TTC549 (cell line): ENCODE data around the gene OXSR1.
"Not testable (repeated sequence)": the region's sequence is repeated elsewhere in the genome, so short reads cannot be mapped to it uniquely, and the experiment has no call there.

Source experiments
- FAIRE-seq: peaks from 2 replicates; lab custom pipeline; 2012; peaks lifted over from hg19 to GRCh38; lab: Jason Lieb, UNC

The OXSR1 gene

DNA sequence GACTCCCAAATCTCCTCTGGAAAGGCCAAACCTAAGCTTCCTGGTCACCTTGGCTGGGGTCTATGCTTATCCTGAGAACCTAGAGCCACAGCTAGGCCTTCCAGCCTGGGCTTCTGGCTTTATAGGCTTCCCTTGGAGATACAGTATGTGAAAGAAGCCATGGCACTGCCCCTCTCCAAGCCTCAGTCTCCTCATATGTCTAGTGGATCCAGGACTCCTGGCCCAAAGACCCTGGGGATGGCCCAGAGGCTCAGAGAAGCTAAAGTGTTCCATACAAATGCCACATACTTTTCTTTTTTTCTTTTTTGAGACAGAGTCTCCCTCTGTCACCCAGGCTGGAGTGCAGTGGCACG, 37.1 kb upstream of the OXSR1 start:
- FAIRE-seq, result no peak

DNA sequence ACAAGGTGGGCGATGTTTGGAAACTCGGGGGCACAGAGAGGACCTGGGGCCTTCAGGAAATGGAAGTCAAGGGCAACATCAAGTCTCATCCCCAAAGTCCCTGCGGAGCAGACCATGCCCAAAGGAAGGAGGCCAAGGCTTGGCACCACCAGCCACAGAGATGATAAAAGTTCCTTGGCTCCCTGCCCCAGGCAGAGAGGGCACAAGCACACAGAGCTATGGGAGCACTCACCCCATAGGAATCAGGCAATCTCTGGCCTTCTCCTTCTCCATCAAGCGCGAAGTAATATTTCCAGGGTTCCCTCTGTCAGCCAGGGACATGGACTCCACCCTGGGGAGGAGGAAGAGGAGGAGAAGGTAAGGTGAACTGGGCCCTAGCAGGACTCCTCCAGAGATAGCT, 36.3 kb upstream of the OXSR1 start:
- FAIRE-seq, result no peak

DNA sequence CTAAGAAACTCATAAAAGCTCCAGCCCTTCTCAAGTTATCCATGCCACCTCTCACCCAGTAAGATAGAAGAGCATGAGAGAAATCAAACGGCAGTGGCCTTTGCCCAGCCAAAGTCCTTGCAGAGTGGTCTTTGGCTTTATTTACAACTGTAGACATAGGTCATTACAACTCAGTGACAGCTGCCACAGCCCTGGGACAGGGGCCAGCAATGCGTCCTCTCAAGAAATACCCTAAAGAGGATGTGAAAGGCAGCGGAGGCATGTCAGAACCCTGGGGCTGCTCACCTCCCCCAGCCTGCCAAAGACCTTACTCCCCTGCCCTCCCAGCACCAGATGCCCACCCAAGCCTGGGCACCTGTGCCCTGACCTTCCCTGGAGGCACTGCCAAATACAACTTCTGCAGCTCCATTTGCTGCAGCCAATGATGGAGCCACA, 34.7 kb upstream of the OXSR1 start:
- FAIRE-seq, result no peak

DNA sequence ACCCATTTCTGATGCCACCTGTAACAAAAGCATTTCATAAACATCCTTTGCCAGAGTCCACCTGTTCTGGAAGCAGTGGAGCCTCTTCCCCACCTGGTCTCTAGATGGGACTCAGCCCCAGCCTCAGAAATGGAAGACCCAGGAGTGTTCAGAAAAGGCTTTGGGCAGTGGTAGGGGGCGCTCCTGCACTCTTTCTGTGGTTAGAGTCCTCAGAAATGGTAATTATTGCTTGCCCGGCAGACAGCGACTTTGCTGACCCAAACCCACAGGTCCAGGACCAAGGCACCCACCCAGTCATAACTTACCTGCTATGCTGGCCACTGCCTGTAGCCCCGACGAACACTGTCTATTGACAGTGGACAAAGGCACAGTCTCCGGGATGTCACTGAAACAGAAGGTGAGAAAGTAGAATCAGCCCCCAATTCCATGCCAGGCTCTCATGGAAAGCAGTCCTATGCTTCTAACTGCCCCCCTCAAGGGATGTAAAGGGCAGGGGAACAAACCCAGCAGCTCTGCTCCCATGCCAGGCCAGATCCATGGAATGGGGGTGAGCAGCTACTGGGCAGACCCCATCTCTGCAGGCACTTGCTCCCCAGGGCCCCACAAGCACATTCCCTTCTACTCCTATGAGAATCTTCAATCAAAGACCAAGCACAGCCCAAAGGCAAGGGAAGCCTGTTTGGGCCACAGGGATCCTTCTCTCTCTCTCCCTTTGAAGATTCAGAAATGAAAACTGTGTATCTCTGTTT, 33.5 kb upstream of the OXSR1 start:
- no peak for FAIRE-seq

DNA sequence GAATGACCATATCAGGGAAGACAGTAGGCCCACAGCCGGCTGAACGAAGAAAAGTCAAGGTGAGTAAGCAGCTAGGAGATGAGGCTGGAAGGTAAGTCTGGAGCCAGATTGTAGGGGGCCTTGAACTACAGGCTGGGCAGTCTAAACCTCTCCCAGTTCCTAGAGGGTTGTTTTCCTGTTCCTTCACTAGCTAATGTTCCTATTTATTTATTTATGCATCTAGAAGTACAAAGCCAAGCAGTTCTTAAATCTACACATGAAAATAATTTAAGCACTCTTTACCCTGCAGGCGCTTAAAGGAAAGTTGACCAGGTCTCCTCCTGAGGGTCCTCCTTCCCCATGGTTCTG, 32.2 kb upstream of the OXSR1 start:
- no peak for FAIRE-seq

DNA sequence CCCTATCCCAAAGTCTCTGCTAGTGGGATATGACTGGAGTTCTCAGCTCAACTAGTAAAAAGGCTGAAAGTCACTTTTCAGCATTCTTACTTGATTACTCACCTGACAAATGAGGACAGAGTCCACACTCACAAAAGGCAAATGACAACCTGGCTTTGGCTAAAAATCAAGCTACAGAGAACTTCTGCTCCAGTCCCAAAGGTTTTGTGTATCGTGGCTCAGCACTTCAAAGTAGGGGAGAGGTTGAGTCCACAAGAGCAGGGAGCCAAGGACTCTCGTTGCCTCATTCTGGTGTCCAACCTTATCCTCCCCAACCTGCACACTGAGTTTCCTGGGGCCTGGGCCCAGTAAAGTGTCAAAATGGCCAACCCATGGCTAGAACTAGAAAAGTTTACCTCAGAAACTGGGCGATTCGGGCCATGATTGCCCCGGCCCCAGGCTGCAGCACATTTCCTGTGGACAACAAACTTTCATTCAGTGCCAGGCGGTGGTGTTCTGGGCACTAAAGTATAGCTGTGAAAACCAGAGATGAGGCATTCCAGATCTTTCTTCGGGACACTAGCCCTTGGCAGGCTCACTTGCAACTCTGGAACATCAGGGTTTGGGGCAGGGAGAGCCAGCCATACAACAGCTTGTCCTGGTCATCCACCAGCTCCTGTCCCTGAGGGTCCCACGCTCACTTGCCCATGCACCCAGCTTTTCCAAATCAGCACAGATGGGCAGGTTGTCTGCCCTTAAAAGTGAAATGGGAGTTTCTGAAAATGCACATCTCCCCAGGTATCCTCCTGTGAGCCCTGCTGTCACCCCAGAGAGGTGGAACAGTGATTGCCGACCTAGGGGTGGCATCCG, 31.6 kb upstream of the OXSR1 start:
- FAIRE-seq, result no peak

DNA sequence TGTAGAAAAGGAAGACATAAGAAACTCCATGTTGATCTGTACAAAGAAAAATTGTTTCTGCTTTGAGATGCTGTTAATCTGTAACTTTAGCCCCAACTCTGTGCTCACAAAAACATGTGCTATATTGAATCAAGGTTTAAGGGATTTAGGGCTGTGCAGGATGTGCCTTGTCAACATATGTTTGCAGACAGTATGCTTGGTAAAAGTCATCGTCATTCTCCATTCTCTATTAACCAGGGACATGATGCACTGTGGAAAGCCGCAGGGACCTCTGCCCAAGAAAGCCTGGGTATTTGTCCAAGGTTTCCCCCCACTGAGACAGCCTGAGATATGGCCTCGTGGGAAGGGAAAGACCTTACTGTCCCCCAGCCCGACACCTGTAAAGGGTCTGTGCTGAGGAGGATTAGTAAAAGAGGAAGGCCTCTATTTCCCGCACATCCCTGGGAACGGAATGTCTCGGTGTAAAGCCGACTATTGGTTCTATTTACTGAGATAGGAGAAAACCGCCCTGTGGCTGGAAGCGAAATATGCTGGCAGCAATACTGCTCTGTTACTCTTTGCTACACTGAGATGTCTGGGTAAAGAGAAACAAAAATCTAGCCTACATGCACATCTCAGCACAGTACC, 30.7 kb upstream of the OXSR1 start:
- not testable (repeated sequence) for FAIRE-seq

DNA sequence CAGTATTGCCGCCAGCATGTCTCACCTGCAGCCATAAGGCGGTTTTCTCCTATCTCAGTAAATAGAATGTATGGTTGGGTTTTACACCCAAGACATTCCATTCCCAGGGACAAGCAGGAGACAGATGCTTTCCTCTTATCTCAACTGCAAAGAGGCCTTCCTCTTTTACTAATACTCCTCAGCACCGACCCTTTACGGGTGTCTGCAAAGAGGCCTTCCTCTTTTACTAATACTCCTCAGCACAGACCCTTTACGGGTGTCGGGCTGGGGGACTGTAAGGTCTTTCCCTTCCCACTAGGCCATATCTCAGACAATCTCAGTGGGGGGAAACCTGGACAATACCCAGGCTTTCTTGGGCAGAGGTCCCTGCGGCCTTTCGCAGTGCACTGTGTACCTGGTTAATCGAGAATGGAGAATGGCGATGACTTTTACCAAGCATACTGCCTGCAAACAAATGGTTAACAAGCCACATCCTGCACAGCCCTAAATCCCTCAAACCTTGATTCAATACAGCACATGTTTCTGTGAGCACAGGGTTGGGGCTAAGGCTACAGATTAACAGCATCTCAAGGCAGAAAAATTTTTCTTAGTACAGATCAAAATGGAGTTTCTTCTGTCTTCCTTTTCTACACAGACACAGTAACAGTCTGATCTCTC, 29.6 kb upstream of the OXSR1 start:
- FAIRE-seq, result not testable (repeated sequence)

DNA sequence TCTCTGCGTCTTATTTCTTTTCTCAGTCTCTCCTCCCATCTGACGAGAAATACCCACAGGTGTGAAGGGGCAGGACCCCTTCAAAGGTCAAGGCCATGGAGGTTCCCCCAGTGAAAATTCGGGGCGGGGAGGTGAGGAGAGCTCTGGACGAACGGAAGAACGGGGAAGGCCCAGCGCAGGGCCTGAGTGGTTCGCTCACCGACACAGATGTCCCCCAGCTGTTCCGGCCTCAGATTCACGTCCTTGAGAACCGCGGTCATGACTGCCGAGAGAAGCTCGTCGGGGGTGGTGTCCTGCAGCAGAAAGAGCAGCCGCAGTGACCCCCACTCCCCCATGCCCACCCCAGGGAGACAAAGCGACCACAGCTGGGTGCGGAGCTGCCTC, 29.0 kb upstream of the OXSR1 start:
- FAIRE-seq, result no peak

DNA sequence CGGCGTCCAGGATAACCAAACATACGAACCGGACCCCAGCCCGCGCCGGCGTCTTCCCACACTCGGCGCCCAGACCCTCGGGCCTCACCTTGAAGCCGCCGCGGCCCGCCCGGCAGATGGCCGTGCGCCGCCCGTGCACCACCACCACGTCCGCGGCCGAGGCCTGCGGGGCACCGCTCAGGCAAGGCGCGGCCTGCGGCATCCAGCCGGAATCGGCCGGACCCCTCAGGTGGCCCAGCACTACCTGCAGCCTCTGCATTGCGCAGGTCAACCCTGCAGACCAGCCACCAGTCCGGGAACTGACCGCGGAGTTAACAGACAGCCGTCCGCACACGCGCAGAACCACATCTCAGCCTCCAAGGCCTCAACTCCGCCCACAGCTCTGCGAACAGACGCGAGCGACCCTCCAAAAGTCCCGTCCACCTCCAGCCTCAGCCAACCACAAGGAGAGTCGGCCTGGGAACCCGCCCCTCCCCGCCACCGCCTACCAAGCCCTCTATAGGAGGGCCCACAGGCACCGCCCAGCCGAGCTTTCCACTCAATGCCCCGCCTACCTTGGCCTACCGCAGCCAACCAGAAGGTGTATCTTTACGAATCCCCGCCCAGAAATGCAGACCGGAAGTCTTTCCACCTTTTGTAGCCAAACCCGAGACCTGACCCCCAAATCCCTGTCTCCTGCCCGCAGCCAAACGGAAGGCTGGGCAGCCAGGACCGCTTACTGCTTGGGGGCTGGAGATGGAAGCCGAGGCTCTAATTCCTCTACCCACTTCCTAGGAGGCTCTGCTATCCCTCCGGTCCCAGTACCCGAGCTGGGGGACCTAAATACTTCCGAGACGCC, 28.3 kb upstream of the OXSR1 start, which contains the start of gene ACAA1:
TSS of gene ACAA1 (minus strand) at position 351 of the 838 bp plus-strand sequence. CDS start at position 259, 92 bp downstream.
- FAIRE-seq, result peak; percentile 94

DNA sequence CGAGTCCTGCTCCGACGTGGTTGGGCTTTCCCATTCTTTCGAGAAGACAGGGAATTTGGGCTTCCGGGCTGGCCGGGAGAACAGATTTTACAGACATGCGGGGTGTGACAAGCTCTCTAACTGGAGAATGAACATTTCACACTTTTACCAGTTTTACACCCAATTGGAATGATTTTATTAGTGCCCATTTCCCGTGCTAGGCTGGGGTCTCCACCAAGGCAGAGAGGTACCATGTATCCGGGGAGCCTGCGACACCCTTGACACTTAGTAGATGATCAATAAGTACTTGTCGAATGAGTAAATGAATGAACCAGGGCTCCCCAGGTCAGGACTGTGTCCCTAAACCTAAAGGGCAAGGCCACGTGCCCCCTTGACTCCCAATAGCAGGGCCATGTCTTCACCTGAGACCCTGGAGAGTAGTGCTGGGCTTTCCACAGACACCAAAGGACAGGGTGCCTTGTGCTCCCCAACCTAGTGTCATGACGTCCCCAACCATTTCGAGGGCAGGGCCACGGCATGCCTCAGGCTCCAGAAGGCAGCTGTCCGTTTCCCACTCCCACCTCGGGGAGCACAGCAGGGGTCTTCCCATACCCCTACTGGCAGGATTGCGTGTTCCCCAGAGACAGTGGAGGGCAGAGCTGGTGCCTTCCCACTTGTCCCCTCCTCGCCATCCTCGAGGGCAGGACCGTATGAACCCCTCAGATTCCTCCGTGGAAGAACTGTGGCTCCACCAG, 27.6 kb upstream of the OXSR1 start:
- no peak for FAIRE-seq

DNA sequence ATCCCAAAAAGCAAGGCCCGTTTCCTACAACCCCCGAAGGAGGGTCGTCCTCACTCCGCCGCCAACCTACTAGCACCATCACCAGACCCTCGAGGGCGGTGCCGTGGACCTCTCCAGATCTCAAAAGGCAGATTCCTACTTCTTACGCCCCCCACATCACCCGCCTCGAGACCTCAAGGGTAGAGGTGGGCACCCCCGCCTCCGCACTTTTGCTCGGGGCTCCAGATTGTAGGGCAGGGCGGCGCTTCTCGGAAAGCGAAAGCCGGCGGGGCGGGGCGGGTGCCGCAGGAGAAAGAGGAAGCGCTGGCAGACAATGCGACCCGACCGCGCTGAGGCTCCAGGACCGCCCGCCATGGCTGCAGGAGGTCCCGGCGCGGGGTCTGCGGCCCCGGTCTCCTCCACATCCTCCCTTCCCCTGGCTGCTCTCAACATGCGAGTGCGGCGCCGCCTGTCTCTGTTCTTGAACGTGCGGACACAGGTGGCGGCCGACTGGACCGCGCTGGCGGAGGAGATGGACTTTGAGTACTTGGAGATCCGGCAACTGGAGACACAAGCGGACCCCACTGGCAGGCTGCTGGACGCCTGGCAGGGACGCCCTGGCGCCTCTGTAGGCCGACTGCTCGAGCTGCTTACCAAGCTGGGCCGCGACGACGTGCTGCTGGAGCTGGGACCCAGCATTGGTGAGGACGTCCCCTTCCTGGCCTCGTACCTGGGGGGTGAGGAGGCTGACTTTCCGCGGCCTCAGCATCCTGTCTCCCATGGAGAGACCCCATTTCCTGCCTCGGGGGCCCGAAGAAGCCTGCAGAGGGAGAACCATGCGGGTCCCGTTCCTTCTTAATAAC, 26.8 kb upstream of the OXSR1 start, which contains the start of gene MYD88:
TSS of gene MYD88 (plus strand) at position 313 of the 842 bp plus-strand sequence. CDS start at position 353, 40 bp downstream.
- FAIRE-seq, result no peak

DNA sequence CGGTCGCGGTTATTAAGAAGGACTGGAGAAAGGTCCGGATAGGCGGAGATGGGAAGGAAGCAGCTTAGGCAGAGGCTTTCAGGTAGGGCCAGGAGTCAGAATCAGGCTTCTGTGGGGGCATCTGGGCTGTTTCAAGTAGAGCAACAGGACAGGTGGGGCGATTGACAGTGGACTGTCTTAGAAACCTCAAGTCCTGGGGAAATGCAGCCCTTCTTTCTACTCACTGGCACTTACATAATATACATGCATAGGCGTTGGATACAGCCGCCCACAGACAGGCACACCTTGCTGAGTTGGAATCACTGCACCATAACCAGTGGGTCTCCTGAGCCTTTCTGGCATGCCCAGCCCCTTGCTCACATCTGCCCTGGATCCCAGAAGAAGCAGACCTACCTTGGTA, 26.1 kb upstream of the OXSR1 start:
- no peak for FAIRE-seq

DNA sequence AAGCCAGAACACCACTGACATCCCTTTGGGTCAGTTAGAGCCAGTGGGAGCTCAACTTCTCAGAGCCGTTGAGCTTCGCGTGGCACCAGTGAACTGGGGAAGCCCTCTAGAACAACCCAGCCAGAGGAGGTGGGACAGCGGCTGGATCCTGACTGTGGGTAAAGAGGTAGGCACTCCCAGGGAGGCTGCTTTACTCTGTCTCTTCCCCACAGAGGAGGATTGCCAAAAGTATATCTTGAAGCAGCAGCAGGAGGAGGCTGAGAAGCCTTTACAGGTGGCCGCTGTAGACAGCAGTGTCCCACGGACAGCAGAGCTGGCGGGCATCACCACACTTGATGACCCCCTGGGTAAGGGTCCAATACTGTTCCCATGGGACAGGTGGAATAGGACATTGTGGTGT, 25.7 kb upstream of the OXSR1 start:
- no peak for FAIRE-seq

DNA sequence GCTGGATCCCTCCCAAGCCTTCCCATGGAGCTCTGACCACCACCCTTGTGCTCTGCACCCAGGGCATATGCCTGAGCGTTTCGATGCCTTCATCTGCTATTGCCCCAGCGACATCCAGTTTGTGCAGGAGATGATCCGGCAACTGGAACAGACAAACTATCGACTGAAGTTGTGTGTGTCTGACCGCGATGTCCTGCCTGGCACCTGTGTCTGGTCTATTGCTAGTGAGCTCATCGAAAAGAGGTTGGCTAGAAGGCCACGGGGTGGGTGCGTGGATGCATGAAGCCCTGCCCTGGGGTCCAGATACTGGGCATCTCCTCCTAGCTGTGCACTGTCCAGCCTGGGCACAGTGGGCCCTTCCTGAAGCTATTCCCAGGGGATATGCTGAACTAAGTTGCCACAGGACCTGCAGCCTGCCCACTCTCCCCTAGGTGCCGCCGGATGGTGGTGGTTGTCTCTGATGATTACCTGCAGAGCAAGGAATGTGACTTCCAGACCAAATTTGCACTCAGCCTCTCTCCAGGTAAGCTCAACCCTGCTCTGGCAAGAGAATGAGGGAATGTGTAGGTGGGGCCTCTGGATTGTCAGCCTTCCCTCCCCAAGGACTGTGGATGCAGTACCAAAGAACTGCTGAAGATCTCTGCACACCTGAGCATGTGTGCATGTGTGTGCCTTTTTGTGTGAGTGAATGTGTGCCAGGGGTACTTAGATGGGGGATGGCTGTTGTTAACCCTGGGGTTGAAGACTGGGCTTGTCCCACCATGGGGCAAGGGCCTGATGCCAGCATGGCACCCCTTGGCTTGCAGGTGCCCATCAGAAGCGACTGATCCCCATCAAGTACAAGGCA, 24.8 kb upstream of the OXSR1 start:
- no peak for FAIRE-seq

DNA sequence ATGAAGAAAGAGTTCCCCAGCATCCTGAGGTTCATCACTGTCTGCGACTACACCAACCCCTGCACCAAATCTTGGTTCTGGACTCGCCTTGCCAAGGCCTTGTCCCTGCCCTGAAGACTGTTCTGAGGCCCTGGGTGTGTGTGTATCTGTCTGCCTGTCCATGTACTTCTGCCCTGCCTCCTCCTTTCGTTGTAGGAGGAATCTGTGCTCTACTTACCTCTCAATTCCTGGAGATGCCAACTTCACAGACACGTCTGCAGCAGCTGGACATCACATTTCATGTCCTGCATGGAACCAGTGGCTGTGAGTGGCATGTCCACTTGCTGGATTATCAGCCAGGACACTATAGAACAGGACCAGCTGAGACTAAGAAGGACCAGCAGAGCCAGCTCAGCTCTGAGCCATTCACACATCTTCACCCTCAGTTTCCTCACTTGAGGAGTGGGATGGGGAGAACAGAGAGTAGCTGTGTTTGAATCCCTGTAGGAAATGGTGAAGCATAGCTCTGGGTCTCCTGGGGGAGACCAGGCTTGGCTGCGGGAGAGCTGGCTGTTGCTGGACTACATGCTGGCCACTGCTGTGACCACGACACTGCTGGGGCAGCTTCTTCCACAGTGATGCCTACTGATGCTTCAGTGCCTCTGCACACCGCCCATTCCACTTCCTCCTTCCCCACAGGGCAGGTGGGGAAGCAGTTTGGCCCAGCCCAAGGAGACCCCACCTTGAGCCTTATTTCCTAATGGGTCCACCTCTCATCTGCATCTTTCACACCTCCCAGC, 24.0 kb upstream of the OXSR1 start:
- no peak for FAIRE-seq

DNA sequence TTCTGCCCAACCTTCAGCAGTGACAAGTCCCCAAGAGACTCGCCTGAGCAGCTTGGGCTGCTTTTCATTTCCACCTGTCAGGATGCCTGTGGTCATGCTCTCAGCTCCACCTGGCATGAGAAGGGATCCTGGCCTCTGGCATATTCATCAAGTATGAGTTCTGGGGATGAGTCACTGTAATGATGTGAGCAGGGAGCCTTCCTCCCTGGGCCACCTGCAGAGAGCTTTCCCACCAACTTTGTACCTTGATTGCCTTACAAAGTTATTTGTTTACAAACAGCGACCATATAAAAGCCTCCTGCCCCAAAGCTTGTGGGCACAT, 23.4 kb upstream of the OXSR1 start:
- FAIRE-seq, result no peak

DNA sequence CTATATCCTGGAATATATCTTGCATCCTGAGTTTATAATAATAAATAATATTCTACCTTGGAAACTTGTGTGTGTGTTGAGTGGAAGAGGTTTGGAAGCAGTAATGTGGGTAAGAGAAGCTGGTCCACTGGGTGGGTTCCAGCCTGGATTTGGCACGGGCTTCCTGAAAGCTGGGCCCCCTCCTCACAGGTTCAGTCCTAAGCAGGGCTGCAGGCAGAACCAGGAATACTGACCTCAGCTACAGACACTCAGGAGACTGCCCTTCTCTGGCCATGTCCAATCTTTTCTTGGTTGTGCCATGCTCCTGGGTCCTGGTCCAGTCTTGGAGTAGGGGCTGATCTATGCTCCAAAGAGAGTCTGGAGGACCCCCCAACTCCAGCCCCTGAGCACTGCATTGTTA, 22.4 kb upstream of the OXSR1 start:
- no peak for FAIRE-seq
